ENCODE data around the gene UBXN7. TPM values are rescaled to one million over a fixed set of nuclear protein-coding genes. Genes with fewer than 3 reads are reported as not detected.
A peak's percentile ranks its signal among the peaks of the same experiment; 100 is the strongest.
"Not testable (repeated sequence)": the region's sequence is repeated elsewhere in the genome, so short reads cannot be mapped to it uniquely, and the experiment has no call there.

UBXN7 gene, protein sequence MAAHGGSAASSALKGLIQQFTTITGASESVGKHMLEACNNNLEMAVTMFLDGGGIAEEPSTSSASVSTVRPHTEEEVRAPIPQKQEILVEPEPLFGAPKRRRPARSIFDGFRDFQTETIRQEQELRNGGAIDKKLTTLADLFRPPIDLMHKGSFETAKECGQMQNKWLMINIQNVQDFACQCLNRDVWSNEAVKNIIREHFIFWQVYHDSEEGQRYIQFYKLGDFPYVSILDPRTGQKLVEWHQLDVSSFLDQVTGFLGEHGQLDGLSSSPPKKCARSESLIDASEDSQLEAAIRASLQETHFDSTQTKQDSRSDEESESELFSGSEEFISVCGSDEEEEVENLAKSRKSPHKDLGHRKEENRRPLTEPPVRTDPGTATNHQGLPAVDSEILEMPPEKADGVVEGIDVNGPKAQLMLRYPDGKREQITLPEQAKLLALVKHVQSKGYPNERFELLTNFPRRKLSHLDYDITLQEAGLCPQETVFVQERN
- 1 to 10 TPM; 4.2 to 8.0 (median 5.4) TPM for total RNA-seq

GRCh38 chr3:196432137-196432879, at the start of gene UBXN7:
Gene UBXN7, minus strand, starts transcription at chr3:196432427. Its CDS starts 28 bp downstream, at chr3:196432399.
- in situ Hi-C loops (cut with MboI; ENCODE audit: low sequenced_read_pairs in 4 of 4): no loop called here
- no peaks in the 10 kb centered on the region for H3K9me3 ChIP-seq
- DNase-seq: peak; percentile 91 to 93
- H3K27ac ChIP-seq: peak within 1 kb of the TSS; percentile 93 to 99 (median 96)
- intact Hi-C loops (cut with DNase I; ENCODE audit: low total_unique reads): loop anchor here (1.0 to 5.0 kb wide), 4 partner anchors 85 to 175 kb away; partner anchors contain the start of genes DYNLT2B, FBXO45, SMCO1 and WDR53
- peaks cover 11 to 14% of the 10 kb centered on the region in 2 donors for H3K4me1 ChIP-seq
- TF ChIP-seq, protein P1, sequence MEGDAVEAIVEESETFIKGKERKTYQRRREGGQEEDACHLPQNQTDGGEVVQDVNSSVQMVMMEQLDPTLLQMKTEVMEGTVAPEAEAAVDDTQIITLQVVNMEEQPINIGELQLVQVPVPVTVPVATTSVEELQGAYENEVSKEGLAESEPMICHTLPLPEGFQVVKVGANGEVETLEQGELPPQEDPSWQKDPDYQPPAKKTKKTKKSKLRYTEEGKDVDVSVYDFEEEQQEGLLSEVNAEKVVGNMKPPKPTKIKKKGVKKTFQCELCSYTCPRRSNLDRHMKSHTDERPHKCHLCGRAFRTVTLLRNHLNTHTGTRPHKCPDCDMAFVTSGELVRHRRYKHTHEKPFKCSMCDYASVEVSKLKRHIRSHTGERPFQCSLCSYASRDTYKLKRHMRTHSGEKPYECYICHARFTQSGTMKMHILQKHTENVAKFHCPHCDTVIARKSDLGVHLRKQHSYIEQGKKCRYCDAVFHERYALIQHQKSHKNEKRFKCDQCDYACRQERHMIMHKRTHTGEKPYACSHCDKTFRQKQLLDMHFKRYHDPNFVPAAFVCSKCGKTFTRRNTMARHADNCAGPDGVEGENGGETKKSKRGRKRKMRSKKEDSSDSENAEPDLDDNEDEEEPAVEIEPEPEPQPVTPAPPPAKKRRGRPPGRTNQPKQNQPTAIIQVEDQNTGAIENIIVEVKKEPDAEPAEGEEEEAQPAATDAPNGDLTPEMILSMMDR (IDR thresholded peaks at IDR 0.05 in 4 of 5, conservative IDR thresholded peaks at IDR 0.05 in 1 of 5): no peak
- TF ChIP-seq POLR2A (IDR thresholded peaks at IDR 0.05): peak; percentile 81 to 89
- no peaks in the 10 kb centered on the region for H3K36me3 ChIP-seq
- H3K27me3 ChIP-seq: no peaks in the 10 kb centered on the region
- peak; percentile 93 to 94 for ATAC-seq
- H3K4me3 ChIP-seq: peak within 1 kb of the TSS; percentile 72 to 99 (median 96)

DNA sequence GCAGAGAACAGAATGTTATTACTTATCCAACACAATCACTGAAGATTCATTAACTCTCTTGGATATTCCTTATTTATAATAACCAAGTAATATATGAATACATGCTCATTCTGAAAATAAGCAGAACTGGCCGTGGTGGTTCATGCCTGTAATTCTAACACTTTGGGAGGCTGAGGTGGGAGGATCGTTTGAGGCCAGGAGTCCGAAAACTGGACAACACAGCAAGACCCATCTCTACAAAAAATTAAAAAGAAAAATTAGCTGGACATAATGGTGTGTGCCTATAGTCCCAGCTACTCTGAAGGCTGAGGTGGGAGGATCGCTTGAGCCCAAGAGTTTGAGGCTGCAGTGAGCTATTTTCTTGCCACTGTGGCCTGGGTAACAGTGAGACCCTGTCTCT, 45.5 kb upstream of the UBXN7 start:
- intact Hi-C loops (cut with DNase I; ENCODE audit: low total_unique reads) (no loop called here), in situ Hi-C loops (cut with MboI; ENCODE audit: low sequenced_read_pairs in 4 of 4) (no loop called here)
- TF ChIP-seq, protein P1 (IDR thresholded peaks at IDR 0.05 in 4 of 5, conservative IDR thresholded peaks at IDR 0.05 in 1 of 5): no peak
- TF ChIP-seq POLR2A (IDR thresholded peaks at IDR 0.05): no peak
- H3K36me3 ChIP-seq: peaks cover 3 to 82% of the 10 kb centered on the region in 2 donors
- no peaks in the 10 kb centered on the region for H3K27me3 ChIP-seq
- H3K4me3 ChIP-seq: no peak overlapping the region
- DNase-seq (no peak), ATAC-seq (no peak)
- H3K4me1 ChIP-seq: no peaks in the 10 kb centered on the region
- H3K9me3 ChIP-seq: no peaks in the 10 kb centered on the region
- H3K27ac ChIP-seq: no peak overlapping the region

DNA sequence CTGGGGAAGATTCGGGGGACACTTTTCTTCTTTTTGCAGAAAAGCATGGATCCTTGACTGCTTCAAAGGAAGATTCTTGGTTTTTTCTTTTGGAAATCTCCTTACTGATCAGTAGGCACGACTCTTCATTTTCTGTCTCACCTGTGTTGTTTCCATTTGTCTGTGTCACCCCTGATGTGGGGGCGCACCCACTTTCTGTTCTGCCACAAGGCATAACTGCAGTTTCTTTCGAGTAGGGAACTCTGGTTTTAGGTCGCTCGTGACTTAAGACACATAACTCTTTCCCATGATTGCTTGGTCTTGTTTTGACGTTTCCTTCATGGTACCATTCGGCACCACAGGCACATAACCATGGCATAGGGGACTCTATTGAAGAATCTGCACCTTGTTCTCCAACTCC, 40.1 kb upstream of the UBXN7 start:
- DNase-seq: no peak
- peaks cover 0 to 55% of the 10 kb centered on the region in 2 donors for H3K36me3 ChIP-seq
- H3K4me3 ChIP-seq: no peak overlapping the region
- no peaks in the 10 kb centered on the region for H3K4me1 ChIP-seq
- intact Hi-C loops (cut with DNase I; ENCODE audit: low total_unique reads): no loop called here
- H3K27me3 ChIP-seq: no peaks in the 10 kb centered on the region
- no peak overlapping the region for H3K27ac ChIP-seq
- in situ Hi-C loops (cut with MboI; ENCODE audit: low sequenced_read_pairs in 4 of 4): no loop called here
- ATAC-seq: no peak
- no peaks in the 10 kb centered on the region for H3K9me3 ChIP-seq
- TF ChIP-seq, protein P1 (IDR thresholded peaks at IDR 0.05 in 4 of 5, conservative IDR thresholded peaks at IDR 0.05 in 1 of 5): no peak
- no peak for TF ChIP-seq POLR2A (IDR thresholded peaks at IDR 0.05)

DNA sequence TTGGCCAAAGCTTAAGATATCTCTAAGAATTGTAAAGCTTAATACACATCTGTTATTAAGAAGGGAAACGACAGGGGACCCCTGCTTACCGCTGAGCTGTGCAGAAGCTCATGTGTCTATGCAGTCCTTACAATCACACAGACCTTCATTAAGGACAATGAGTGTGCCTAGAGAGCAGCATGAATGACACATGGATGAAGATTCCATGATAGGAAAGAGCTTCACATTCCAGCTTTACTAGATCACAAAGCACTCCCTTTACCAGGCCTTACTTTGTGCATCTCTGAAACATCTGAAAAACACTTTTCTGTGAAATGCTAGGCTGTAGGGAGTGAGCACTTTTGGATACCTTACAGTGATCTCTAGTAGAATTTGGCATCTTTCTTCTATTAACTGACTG, 39.3 kb upstream of the UBXN7 start:
- peaks cover 0 to 48% of the 10 kb centered on the region in 2 donors for H3K36me3 ChIP-seq

DNA sequence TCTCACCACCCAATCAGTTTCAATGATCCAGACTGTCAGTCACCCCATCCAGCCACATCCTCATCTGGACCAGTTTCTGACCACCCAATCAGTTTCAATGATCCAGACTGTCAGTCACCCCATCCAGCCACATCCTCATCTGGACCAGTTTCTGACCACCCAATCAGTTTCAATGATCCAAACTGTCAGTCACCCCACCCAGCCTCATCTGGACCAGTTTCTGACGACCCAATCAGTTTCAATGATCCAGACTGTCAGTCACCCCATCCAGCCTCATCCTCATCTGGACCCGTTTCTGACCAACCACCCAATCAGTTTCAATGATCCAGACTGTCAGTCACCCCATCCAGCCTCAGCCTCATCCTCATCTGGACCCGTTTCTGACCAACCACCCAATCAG, 38.0 kb upstream of the UBXN7 start:
- intact Hi-C loops (cut with DNase I; ENCODE audit: low total_unique reads); in situ Hi-C loops (cut with MboI; ENCODE audit: low sequenced_read_pairs in 4 of 4); H3K27me3 ChIP-seq: not testable (repeated sequence)

More for the DNA sequence above, 39.3 kb upstream of the UBXN7 start:
- Histone ChIP-seq H3K9me3 (no peaks in the 10 kb centered on the region), H3K4me1 (no peaks in the 10 kb centered on the region), H3K27ac (no peak overlapping the region), H3K4me3 (no peak overlapping the region), H3K27me3 (no peaks in the 10 kb centered on the region)
- TF ChIP-seq, protein P1 (IDR thresholded peaks at IDR 0.05 in 4 of 5, conservative IDR thresholded peaks at IDR 0.05 in 1 of 5): no peak
- no peak for TF ChIP-seq POLR2A (IDR thresholded peaks at IDR 0.05)
- in situ Hi-C loops (cut with MboI; ENCODE audit: low sequenced_read_pairs in 4 of 4) (no loop called here), intact Hi-C loops (cut with DNase I; ENCODE audit: low total_unique reads) (no loop called here)
- ATAC-seq (no peak), DNase-seq (no peak)

More for the DNA sequence above, 38.0 kb upstream of the UBXN7 start:
- H3K9me3 ChIP-seq, H3K4me3 ChIP-seq, DNase-seq, ATAC-seq, H3K27ac ChIP-seq, H3K4me1 ChIP-seq: not testable (repeated sequence)
- peaks cover 0 to 39% of the 10 kb centered on the region in 2 donors for H3K36me3 ChIP-seq

Data from gastrocnemius medialis (tissue), 4 donors.